Gastrocnemius medialis (tissue), 4 donors: ENCODE measurements around the gene TCF4. TPM values are rescaled to one million over a fixed set of nuclear protein-coding genes. Genes with fewer than 3 reads are reported as not detected.
"Not testable (repeated sequence)": the region's sequence is repeated elsewhere in the genome, so short reads cannot be mapped to it uniquely, and the experiment has no call there.

ENCODE experiments used
- ATAC-seq, 2 donors: fragments of 150-250 bp; one replicate each; pipeline ENCODE4 v1.9.1; 2016
- DNase-seq, 2 donors: peaks; one replicate each; pipeline ENCODE4 v3.0.0-alpha.2; 2019
- H3K27ac ChIP-seq, 4 donors: fragments of 200-600 bp; sonication (generic); 1 replicate in 1 of 4; 2 replicates in 3 of 4; pipeline ENCODE4 v1.5.1; 2016 to 2018; ENCODE audit warnings: mild to moderate bottlenecking in 2 of 4, moderate library complexity in 1 of 4
- H3K27me3 ChIP-seq, 3 donors: fragments of 200-600 bp; sonication (generic) in 2 of 3; 1 replicate in 1 of 3; 2 replicates in 2 of 3; pipeline versions ENCODE4 v1.5.1 to v1.6.0; 2016 to 2019; ENCODE audit warnings: mild to moderate bottlenecking in 1 of 3, moderate library complexity in 1 of 3
- H3K36me3 ChIP-seq, 2 donors: fragments of 200-600 bp; sonication (generic) in 1 of 2; one replicate each; pipeline ENCODE4 v1.5.1; 2017 to 2018
- H3K4me1 ChIP-seq, 2 donors: fragments of 200-600 bp; sonication (generic) in 1 of 2; one replicate each; pipeline ENCODE4 v1.5.1; 2016 to 2017; ENCODE audit warnings: mild to moderate bottlenecking in 2 of 2
- H3K4me3 ChIP-seq, 4 donors: fragments of 200-600 bp; sonication (generic) in 3 of 4; 1 replicate in 1 of 4; 2 replicates in 3 of 4; pipeline ENCODE4 v1.5.1; 2016 to 2019; ENCODE audit warnings: mild to moderate bottlenecking in 2 of 4
- H3K9me3 ChIP-seq, 3 donors: fragments of 200-600 bp; sonication (generic) in 2 of 3; 1 replicate in 1 of 3; 2 replicates in 2 of 3; pipeline ENCODE4 v1.5.1; 2016 to 2019
- POLR2A ChIP-seq, 2 donors: fragments of 450-650 bp; IDR thresholded peaks; one replicate each; pipeline ENCODE4 v1.6.1; 2017; ENCODE audit warnings: antibody characterized with exemption in 2 of 2, mild to moderate bottlenecking in 2 of 2, moderate library complexity in 2 of 2
- in situ Hi-C, 4 donors: fragments of 200-750 bp; cut with MboI; loops; one replicate each; pipeline versions ENCODE4 v1.15.0 to v1.8.0; 2017; ENCODE audit warnings: low sequenced_read_pairs in 4 of 4
- intact Hi-C: fragments of 100-400 bp; cut with DNase I; formaldehyde crosslinking; loops from one replicate; pipeline ENCODE4 v1.15.1; 2023; ENCODE audit warnings: low total_unique reads
- total RNA-seq, 4 donors: library from RNA; depleted of rRNA; stranded (reverse); fragments of >200 nt; gene quantifications; one replicate each; pipeline versions ENCODE4 v1.1.0 to v1.2.3, GENCODE V29; 2016
- TF ChIP-seq, protein P1 (sequence below), 5 experiments: fragments of 450-650 bp in 3 of 5; fragments of 200-600 bp in 2 of 5; sonication (generic) in 2 of 5; IDR thresholded peaks in 4 of 5; conservative IDR thresholded peaks in 1 of 5; 1 replicate in 4 of 5; 2 replicates in 1 of 5; pipeline ENCODE4 v1.5.1; 2016 to 2019; ENCODE audit warnings: antibody characterized with exemption in 5 of 5, mild to moderate bottlenecking in 3 of 5, moderate library complexity in 3 of 5

The TCF4 gene
- total RNA-seq, 4 donors from 2014 or later = 40.3 to 60.6 (median 53.6) TPM

DNA sequence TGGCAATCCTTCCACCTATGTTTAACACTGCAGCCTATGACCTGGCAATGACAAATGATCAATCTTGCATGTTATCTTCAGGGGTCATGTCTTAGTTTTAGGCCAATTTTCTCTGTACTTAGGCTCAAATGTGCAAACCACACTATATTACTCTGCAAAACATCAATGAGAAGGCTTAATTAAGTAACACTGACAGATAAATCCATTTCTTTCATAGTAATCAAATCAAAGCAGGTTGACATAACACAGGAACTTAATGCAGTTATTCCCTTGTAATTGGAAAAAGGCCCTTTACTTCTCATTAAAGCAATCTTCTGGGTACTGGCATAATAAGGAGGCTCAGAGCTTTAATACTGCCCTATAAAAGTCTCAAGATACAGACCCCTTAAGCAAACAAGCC is 114.4 kb downstream of the TCF4 start:
- H3K27ac ChIP-seq = no peak overlapping the region
- H3K27me3 ChIP-seq = no peaks in the 10 kb centered on the region
- in situ Hi-C loops = no loop called here
- DNase-seq = no peak
- H3K9me3 ChIP-seq = no peaks in the 10 kb centered on the region
- peaks cover 9 to 34% of the 10 kb centered on the region in 2 donors for H3K4me1 ChIP-seq
- H3K36me3 ChIP-seq = no peaks in the 10 kb centered on the region
- H3K4me3 ChIP-seq = no peak overlapping the region
- intact Hi-C loops = no loop called here
- ATAC-seq = no peak
- TF ChIP-seq, protein P1, sequence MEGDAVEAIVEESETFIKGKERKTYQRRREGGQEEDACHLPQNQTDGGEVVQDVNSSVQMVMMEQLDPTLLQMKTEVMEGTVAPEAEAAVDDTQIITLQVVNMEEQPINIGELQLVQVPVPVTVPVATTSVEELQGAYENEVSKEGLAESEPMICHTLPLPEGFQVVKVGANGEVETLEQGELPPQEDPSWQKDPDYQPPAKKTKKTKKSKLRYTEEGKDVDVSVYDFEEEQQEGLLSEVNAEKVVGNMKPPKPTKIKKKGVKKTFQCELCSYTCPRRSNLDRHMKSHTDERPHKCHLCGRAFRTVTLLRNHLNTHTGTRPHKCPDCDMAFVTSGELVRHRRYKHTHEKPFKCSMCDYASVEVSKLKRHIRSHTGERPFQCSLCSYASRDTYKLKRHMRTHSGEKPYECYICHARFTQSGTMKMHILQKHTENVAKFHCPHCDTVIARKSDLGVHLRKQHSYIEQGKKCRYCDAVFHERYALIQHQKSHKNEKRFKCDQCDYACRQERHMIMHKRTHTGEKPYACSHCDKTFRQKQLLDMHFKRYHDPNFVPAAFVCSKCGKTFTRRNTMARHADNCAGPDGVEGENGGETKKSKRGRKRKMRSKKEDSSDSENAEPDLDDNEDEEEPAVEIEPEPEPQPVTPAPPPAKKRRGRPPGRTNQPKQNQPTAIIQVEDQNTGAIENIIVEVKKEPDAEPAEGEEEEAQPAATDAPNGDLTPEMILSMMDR (IDR thresholded peaks at IDR 0.05 in 4 of 5, conservative IDR thresholded peaks at IDR 0.05 in 1 of 5) = no peak
- no peak for TF ChIP-seq POLR2A (IDR thresholded peaks at IDR 0.05)

DNA sequence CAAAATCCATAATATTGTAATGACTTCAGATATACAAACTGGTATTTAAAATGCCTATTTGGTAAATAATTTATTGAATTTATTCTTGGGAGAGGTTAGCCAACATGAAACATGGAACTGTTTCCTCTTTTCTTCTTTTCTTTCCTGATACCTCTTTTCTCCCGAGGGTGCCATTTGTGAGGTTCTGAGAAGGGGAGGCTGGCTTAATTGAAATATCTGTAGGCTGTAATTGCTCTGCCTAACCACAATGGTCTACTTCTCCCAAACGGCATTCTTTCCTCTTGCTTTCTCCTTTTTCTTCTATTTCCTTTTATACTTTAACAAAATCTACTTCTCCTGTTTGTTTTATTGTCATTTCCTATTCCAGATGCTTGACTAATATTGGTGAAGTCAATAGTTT is 114.9 kb downstream of the TCF4 start:
- Histone ChIP-seq H3K4me1 (peaks cover 9 to 33% of the 10 kb centered on the region in 2 donors), H3K4me3 (no peak overlapping the region), H3K36me3 (no peaks in the 10 kb centered on the region), H3K27me3 (no peaks in the 10 kb centered on the region), H3K27ac (no peak overlapping the region), H3K9me3 (no peaks in the 10 kb centered on the region)
- TF ChIP-seq, protein P1 (IDR thresholded peaks at IDR 0.05 in 4 of 5, conservative IDR thresholded peaks at IDR 0.05 in 1 of 5) = no peak
- intact Hi-C loops (no loop called here), in situ Hi-C loops (no loop called here)
- ATAC-seq (no peak), DNase-seq (no peak)

DNA sequence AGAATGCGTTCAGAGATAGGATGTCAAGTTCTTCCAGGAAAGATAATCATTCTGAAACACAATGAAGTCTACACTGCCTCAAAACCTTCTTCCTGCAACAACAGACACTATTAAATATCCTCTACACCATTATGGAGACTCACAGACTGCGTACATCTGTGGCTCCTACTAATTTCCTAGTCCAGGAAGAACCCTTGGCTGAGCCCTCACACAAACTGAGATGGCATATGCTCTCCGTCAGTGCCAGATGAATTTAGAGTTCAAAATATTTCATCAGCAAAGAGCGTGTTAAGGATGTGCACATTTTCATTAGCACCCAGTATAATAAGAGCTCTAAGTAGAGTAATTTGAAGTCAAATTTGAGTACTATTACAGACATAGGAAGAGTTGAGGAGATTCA is 117.2 kb downstream of the TCF4 start:
- in situ Hi-C loops = no loop called here
- H3K4me1 ChIP-seq = peaks cover 9 to 29% of the 10 kb centered on the region in 2 donors
- no peaks in the 10 kb centered on the region for H3K36me3 ChIP-seq
- no peaks in the 10 kb centered on the region for H3K9me3 ChIP-seq
- ATAC-seq (no peak), DNase-seq (no peak)
- no peaks in the 10 kb centered on the region for H3K27me3 ChIP-seq
- no peak overlapping the region for H3K4me3 ChIP-seq
- intact Hi-C loops = no loop called here
- H3K27ac ChIP-seq = no peak overlapping the region
- TF ChIP-seq POLR2A (IDR thresholded peaks at IDR 0.05) = no peak
- TF ChIP-seq, protein P1 (IDR thresholded peaks at IDR 0.05 in 4 of 5, conservative IDR thresholded peaks at IDR 0.05 in 1 of 5) = no peak

DNA sequence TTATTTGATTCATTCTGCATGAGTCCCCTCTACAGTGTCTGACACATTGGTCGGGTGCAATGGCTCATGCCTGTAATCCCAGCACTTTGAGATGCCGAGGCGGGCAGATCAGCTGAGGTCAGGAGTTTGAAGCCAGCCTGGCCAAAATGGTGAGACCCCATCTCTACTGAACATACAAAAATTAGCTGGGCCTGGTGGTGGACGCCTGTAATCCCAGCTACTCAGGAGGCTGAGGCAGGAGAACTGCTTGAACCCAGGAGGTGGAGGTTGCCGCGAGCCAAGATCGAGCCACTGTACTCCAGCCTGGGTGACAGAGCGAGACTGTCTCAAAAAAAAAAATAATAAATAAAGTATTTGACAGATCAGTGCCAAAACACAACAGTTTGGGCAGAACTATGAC is 118.9 kb downstream of the TCF4 start:
- H3K36me3 ChIP-seq, intact Hi-C loops, H3K27ac ChIP-seq, ATAC-seq, H3K9me3 ChIP-seq, H3K27me3 ChIP-seq, H3K4me3 ChIP-seq, in situ Hi-C loops, DNase-seq: not testable (repeated sequence)
- peaks cover 16 to 46% of the 10 kb centered on the region in 2 donors for H3K4me1 ChIP-seq

DNA sequence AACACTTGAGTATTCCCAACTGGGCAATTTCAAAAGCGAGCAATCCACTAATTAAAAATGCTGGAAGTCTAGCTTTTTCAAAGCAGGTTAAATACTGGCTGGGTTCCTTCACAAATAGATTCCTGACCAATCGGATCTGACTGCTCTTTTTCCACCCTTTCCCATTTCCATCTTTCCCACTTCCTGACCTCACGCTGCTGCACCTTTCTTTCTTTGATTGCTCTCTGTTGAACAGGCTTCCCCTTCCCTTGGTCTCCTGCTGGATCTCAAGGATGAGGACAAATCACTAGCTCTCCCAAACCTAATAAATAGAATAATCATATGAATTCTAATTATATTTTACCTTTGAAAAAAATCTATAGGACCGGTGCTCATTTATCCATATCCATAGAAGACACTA is 121.2 kb downstream of the TCF4 start:
- H3K4me1 ChIP-seq = peaks cover 29 to 62% of the 10 kb centered on the region in 2 donors
- ATAC-seq (no peak), DNase-seq (no peak)
- H3K27ac ChIP-seq = no peak overlapping the region
- no peak overlapping the region for H3K4me3 ChIP-seq
- no peaks in the 10 kb centered on the region for H3K9me3 ChIP-seq
- intact Hi-C loops = no loop called here
- TF ChIP-seq, protein P1 (IDR thresholded peaks at IDR 0.05 in 4 of 5, conservative IDR thresholded peaks at IDR 0.05 in 1 of 5) = no peak
- no peak for TF ChIP-seq POLR2A (IDR thresholded peaks at IDR 0.05)
- no peaks in the 10 kb centered on the region for H3K27me3 ChIP-seq
- in situ Hi-C loops = no loop called here
- H3K36me3 ChIP-seq = no peaks in the 10 kb centered on the region
